ENCODE measurements around the gene AP5B1.

AP5B1 gene

DNA sequence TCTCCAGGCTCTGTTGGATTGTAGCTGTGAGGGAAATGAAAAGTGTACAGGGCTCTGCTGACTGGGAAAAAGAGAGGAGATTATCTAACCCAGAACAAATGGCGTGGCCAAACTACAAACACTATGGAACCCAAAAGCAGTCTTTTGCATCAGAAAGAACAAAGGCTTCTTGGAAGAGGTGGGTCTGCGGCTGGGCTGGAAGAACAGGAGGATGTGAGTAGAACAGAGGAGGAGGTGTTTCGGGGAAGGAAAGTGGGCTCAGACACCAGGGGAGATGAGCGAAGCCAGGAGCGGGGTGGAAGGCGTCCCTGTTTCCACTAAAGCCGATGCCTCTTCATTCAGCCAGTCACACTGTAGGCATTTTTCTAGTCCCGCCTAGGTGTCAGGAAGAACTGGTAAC is 18.1 kb upstream of the AP5B1 start:
- DNase-seq = no peak

DNA sequence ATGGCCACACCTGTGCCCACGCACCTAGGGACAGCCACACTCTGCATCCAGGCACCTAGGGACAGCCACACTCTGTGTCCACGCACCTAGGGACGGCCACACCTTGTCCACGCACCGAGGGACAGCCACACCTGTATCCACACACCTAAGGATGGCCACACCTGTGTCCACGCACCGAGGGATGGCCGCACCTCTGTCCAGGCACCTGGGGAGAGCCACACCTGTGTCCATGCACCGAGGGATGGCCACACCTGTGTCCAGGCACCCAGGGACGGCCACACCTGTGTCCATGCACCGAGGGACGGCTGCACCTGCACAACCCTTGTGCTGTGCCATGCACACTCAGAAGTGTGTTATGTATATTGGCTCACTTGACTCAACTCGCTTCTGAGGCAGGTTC is 16.9 kb upstream of the AP5B1 start:
- no peak for DNase-seq

DNA sequence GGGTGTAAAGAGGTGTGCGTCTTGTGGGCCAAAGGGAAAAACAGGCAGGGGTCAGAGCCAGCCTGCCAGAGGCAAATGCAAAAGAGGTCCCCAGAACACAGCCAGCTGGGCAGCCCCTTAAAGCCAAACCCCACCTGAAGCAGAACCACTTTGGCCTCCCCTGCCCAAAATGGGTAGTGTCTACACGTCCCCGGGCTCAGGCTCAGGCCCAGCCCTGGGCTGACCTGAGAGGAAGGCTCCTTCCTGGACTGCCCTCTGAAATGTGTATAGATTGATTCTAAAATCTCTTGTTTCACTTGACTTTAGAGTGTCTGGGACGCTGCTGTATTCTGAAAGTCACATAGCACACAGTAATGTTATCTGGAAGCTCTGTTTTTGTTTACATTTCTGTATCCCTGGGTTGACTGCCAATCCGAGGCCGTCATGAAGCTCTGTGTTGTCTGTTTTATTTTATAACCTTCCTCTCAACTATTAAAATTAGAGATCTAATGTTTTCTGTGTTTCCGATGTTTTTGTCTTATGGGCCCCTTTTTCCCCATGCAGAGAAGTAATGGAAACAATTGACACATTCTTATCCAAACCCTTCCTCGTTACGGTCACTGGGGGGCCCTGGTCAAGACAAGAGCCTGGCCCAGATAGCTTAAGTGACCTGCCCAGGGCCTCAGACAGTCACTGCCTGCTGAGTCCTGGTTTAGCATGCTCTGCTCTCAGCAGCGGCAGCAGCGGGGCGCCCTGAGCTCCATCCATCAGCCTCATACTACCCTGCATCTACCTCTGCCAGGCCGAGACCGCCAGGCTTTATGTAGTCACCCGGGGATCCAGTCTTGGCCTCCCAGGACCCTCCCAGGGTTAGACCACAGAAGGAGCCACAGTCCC is 16.2 kb upstream of the AP5B1 start:
- no peak for DNase-seq

DNA sequence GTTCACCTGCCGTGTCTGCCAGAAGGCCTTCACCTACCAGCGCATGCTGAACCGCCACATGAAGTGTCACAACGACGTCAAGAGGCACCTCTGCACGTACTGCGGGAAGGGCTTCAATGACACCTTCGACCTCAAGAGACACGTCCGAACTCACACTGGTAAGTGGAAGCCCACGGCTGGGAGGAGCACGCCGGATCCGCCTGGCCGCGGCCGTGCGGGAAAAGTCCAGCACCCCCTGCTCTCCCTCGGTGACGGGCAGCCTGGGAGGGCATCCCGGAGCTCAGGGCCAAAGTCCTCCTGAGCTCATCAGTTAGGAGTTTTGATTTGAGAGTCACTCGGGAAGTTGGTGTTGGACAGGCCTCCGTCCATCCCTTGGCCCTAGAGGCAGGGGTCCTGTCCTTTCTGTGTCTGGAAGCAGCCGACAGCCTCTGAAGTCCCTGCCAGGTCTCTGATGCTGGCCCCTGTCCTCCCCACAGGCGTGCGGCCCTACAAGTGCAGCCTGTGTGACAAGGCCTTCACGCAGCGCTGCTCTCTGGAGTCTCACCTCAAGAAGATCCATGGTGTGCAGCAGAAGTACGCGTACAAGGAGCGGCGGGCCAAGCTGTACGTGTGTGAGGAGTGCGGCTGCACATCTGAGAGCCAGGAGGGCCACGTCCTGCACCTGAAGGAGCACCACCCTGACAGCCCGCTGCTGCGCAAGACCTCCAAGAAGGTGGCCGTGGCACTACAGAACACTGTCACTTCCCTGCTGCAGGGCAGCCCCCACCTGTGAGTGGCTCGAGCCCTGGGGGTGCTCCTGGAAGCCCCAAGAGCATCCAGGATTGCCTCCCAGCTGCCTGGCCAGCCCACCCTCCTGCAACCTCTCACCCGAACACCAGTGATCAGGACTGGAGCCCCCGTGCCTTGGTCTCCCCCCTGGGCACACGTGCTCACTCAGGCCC is 14.1 kb upstream of the AP5B1 start:
- DNase-seq = no peak

DNA sequence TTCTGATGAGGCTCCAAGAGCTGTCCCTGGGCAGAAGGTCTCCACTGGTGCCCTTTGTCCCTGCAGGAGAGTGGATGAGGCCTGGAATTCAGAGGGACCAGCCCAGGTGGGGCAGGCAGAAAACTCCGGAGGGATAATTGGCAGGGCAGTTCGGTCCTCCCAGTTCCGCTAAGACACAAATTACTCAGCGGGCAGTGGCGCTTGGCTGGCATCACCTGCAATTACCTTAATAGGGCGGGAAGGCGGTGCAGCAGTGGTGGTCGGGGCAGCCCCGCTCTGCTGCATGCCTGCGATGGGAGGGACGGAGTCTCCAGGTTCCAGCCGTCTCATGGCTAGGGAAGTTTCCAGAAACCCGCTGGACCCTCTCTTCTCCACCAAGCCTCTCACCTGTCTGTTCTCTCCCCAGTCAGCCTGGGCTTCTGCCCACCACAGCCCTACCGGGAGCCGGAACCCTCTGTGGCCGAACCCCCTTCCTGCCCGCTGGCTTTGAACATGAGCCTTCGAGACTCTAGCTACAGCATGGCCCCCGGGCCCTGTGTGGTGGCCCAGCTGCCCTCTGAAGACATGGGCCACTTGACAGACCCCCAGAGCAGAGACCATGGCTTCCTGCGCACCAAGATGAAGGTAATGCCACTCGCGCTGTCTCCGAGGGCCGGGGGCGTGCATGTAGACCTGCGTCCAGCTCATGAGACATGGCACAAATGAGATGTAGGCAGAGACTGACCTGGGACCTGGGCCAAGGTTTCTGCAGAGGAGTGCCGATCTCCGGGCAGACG is 13.0 kb upstream of the AP5B1 start:
- no peak for DNase-seq

DNA sequence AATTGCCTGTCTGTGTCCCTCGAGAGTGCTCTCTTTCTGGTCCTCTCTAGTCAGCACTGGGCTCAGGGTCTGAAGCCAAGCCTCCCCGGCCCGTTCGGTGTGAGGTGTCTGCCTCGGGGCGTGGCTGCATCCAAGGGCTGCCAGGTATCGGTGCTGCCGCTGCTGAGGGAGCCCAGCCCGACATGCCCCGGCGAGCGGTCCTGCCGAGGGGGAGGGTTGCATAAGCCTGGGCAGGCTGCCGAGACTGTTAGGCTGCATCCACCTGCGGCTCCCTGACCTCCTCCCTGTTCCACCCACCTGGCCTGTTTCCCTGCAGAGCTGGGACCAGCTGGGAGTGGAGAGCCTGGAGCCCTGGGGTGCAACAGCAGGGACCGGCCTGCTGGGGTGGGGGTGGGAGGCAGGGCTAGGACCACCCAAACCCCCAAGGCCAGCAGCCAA is 12.4 kb upstream of the AP5B1 start:
- peak; percentile 73 for DNase-seq

DNA sequence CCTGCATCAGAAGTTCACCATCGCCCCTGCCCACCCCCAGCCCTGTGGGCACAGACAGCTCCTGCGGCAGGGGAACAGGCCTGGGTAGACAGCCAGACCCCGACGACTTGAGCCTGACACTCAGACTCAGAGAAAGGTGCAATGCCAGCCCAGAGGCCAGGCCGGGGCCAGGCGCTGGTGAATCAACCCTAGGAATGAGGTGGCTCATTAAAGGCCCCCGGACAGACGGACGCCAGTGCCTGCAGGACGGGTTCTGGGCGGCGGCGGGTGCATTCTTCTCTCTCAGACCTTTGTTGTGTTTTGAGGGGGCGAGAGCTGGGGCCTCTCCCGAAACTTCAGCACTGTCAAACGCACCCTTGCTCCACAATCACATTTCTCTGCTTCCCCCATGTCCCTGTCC is 11.7 kb upstream of the AP5B1 start:
- DNase-seq = no peak

DNA sequence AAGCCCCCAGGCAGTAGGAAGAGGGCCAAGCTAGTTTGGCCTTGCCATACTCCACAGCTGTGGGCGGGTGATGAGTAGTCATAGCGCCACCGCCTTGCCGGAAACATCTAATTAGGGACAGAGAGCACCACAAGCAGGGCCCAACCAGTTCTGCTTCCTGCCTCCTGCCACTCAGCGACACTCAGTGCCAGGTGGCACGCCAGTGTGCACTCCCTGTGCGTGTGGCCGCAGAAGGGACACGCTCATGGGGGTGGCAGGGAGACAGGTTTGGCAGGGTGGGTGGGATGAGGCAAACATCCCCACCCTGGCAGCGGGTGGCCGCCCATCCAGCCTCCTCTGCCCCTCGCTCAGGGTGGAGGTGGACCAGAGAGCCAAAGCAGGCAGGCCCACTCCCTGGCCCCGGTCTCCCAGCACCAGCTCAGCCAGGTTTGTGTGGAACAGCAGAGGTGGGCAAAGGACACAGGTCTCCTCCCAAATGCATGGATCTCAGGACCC is 11.0 kb upstream of the AP5B1 start:
- DNase-seq = no peak

DNA sequence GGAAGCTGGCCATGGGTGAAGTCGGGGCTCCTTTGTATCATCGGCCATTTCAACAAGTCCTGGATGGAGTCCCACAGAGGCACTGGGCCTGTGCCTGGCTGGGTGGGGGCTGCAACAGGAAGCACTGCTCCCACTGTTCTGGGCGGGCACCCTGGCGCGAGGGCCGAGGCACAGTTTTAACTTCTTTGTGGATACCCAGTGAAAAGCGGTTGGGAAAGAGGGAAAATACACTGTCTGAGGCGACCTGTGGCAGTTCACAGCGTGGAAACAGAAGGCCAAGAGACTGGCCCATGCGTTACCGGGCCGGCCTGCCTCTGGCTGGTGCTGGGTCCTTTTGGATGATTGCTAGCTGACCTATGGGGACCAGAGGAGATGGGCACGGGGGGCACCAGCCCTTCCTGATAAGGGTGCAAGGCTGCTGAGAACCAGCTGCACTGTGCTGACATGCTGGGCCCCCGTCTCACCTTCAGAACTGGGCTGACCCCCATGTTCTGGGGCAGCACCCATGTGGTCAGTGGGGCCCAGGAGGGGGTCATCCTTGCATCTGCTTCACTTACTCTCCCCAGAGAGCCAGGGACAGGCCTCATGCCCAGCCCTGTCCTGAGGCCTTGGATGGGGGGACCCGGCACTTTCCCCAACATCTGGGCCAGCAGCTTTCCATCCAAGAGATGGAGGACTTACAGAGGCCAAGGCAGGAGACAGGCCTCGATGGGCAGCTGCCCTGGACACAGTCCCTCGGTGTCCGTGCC is 10.3 kb upstream of the AP5B1 start:
- DNase-seq = no peak

DNA sequence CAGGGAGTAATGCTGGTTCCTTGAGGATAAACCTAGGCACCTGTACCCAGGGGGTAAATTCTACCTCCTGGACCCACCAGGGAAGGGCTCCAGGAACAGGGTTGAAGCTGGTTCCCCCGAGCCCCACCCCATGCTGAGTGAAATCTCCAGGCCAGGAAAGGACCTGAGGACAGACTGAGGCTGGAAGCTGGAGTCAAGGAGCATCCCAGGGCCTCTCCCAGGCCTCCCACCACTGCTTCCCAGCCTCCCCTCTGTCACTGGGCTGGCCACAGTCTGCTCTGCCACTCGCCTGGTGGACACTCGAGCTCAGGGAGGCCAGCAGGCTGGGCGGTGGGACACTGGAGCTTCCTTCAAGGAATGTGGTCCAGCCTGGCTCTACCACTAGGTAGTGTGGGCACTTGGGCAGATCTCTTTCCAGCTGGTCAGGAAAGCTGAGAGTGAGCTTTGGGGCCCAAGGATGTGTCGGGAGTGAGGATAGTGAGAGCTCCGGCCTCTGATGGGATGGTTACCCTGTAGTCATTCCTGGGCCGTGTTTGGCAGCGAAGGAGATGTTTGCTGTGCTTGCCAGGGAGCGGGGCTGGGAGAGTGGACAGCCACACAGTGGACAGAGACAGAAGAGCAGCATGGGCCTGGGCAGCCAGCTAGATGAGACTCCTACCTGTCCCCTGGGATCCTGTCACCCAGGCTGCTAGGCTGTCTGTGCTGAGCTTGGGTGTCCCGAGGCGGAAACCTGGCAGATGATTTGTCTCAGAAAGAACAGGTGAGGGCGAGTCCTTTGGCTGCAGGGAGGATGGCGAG is 9.5 kb upstream of the AP5B1 start:
- no peak for DNase-seq

DNA sequence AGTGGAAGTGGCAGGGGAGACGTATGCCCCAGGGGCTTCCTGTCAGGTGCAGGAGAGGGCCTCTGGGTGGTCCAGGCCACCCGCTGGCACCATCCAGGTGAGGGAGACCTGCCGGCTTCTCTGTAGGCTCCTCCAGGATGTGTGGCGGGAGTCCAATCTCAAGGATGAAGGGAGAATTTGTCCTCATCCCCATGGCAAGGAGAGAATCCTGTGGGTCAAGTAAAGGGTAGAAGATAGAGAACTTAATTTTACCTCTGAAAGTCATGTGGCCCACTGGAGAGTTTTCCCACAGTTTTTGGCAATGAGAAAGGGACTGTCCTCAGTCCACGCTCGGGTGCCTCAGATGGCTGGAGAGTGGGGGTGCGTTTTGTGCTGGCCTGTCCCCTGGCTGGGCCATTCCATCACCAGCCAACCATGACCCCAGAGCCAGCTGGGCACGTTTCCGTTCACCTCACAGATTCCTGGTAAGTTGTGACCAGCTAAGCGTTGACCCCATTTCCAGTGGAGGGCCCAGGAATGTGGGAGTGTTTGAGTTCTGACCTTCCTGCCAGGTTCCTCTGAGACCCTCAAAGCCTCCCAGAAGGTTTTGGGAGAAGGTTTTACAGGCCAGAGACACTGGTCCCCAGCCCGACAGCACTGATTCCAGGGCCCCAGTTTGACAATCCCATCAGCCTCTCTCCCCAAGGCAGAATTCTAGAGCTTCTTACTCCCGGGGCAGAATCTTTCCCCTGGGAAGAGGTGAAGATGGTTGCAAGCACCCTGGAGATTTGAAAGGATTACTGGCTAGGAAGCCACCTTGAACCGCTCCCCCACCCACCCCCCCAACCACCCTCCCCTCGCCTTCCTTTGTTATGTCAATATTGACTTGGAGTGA is 8.7 kb upstream of the AP5B1 start:
- DNase-seq = no peak

DNA sequence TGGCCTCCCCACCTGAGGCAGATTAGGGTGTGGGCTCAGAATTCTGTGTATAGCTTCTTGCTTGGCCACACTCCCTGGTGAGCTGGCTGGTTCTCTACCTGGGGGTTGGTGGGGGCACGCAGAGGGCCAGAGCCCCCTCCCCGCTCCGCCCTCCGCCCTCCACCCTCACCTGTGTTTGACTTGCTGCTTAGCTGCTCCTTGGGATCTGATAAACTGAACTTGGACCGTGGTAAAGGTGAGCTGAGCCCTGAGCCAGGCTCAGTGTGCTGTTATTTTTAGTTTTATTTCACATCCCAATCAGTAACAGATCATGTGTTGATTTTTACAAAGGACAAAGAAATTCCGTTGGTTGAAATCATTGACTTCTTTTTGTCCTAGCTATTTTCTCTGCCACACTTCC is 8.0 kb upstream of the AP5B1 start:
- no peak for DNase-seq

DNA sequence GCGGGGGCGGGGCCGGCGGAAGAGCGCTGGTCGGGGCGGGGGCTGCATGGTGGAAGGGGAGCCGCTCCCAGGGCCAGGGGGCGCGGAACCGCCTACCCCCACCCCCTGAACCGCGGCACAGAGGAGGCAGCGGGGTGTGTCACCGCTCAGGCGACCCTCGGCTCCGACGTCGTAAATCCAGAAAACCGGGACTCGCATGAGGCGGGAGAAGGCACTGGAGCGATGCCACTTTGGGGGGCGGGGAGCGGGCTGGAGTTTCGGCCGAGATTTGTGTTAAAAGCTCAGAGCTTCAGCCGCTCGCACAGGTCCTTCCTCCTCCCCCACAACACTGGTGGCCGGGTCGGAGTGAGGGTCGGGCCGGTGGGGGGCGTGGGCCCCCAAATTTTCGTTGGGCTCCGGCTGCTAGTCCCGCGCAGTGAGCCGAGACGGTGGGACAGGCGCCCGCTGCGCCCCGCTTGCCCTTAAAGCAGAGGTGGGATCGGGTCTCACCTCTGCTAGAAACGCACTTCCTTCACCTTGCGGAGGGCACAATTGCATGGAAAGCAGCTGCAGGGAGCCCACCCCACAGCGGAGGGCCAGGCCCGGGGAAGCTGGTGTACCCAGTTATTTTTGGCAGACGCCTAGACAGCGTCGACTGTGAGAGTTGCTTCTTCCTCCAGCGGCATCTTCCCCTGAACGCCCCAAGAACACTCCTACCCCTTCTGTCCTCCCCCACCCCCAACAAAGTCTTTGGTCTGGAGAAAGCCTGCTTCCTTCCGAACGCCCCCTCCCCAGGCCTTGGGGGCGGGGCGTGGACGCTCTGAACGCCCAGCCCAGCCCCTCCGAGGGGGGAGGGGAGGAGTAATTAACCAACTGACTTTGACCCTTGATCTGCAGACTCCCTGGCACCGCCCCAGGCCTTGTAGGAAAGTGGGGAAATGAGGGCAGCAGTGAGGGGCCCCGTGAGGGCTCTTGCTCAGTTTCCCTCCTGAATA is 7.2 kb upstream of the AP5B1 start:
- DNase-seq = no peak

DNA sequence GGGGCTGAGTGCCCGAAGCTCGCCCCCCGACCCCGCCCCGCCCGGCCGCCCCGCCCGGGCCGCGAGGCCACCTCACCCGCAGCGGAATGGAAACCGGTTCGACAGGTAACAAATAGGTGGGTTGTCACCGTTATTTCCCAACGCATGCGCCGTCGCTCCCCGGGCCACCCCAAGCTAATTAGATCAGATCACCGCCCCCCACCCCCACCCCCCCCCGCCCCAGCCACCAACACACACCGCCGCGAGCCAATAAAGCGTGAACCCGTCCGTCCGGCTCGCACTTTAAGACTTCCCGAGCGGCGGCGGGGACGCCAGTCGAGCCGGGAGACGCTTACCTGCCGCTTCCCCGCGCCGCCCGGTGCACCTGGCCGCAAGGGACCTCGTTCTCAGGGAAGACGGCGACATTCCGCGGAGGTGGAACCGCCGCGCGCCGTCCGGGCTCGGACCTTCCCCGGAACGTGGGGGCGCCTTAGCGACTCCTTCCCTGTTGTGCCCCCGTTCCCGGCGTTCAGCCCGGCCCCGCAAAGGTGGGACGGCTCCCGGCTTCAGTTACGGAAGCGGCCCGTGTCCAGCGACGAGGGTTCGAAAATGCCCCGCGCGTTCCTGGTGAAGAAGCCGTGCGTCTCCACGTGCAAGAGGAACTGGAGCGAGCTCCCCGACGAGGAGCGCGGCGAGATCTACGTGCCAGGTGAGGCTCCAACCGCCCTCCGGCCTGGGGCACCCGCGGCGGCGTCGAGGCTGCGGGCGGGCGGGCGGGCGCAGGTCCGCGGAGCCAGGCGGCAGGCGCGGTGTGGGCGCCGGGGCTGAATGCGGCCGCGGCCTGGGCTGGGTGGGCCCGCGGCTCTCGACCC is 6.2 kb upstream of the AP5B1 start, which contains the start of gene OVOL1:
Gene OVOL1 (plus strand): TSS at position 278 of the 851 bp plus-strand sequence. CDS start 311 bp downstream, at position 589.
- DNase-seq = no peak

DNA sequence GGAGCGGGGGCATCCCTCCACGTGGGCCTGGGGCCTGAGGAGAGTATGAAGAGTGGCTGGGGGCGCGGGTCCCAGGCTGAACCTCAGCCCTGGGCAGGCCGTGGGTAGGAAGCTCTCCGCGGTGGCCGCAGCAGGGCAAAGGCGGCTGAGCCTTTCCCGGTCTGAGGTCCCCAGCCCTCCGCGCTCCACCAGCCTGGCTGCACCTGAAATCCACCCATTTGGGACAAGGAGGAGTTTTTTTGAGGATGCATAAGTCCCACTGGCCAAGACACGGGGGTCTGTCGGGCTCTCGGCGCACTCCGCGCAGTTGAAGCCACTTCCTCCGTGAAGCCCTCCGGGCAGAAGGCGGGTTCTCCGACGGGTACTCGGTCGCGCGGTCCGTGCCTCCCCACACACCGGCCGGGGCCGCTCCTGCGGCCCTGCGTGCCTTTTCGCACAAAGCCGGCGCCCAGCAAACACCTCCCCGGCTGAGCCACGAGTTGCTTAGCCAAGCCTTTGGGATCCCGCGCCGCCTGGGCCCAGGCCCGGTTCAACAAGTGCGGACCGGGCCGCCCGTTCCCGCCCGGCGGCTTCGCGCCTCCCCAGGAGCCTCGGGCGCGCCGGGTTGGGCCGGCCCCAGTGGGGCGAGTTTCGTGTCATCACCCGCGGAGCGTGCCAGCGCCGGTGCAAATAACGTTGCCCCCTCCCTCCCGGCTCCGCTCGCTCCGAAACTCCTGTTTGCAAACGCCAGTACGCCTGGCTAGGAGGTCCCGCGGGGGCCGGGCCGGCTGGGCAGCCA is 5.4 kb upstream of the AP5B1 start:
- DNase-seq = no peak

DNA sequence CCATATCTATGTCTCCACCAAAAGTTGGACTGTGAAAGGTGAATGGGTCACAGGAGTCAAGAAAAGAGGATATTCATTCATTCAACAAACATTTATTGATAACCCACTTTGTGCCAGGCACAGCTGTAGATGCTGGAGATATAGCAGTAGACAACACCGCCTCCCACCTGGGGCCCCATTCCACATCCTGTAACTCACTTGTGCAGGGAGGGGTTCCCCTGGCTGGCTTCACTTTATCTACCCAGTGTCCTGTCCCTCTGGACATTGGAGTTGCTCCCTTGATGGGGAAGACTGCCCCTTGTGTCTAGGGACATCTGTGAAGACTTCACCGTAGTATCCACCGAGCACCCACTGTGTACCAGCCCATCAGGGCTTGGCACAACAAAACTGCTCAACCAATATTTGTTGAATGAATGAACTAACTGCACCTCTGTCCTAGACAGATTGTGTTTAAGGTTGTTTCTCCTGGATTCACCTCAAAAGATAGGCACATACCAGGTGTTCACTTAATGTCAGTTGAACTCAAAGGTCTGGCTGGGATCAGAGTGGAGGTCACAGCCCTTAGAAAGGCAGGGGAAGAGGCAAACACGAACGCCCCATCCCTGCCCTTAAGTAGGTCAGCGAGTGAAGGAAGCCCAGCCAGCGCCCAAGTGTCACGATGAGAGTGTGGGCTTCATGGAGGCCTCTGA is 4.7 kb upstream of the AP5B1 start:
- DNase-seq = no peak
